UCSD-AML1 (cell line): ENCODE data around the gene RAP1GDS1.
"Not testable (repeated sequence)": the region's sequence is repeated elsewhere in the genome, so short reads cannot be mapped to it uniquely, and the experiment has no call there.

Source experiments
- DNase-seq: peaks from one replicate; lab custom pipeline; 2025; ENCODE audit not compliant: unreplicated experiment; lab: John Stamatoyannopoulos, UW

RAP1GDS1 gene

GRCh38 chr4:98423009-98423408 is 161.8 kb downstream of the RAP1GDS1 start:
- DNase-seq, result no peak

DNA sequence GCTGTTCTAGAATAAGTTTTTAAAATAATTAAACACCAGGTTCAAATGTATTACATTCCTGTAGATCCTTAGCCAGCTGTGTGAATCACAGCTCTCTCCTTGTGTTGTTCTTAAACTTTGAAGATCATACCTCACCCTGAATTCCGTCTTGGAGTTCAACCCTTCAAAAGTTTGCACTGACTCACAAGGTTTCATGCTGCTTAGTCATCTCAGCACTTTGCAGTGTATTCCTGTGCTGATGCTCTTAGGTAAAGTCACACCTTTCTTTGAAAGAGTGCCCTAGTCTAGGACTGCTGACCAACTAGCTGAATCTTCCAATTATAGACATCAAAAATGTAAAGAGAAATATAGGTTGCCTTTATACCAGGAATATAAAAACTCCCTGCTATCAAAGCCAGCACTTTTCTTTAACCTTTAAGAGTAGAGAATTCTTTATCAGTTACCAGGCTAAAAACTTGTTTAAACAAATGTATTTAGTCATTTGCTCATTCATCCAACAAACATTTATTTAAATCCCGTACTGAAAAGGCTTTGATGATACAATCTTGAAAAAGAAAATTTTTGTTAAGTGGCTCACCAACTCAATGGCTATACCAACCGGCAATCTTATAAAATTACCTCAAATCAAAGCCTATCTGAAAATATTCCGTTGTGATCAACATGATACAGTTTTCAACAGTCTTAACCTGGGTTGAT is 169.7 kb downstream of the RAP1GDS1 start:
- no peak for DNase-seq

DNA sequence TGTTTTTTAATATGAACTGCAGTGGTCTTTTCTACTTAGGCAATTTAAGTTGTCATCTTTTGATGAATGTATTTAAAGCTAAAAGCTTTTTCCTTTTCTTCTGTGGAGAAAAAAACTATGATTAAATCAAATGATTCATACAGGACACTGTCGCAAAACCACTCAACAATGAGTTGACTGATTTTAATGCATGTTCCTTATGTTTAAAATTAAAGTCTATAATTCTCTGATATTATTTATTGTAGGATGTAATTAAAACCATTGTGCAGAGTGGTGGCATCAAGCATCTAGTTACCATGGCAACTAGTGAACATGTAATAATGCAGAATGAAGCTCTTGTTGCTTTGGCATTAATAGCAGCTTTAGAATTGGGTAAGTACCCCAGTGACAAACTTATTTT is 172.5 kb downstream of the RAP1GDS1 start:
- DNase-seq, result no peak

- DNase-seq, result no peak
Observed at GRCh38 chr4:98434816-98435215, 173.6 kb downstream of the RAP1GDS1 start.

- no peak for DNase-seq
Observed at GRCh38 chr4:98444371-98444770, 183.2 kb downstream of the RAP1GDS1 start.

GRCh38 chr4:98446499-98447375 is 185.6 kb downstream of the RAP1GDS1 start:
- DNase-seq, result peak; percentile 7

DNA sequence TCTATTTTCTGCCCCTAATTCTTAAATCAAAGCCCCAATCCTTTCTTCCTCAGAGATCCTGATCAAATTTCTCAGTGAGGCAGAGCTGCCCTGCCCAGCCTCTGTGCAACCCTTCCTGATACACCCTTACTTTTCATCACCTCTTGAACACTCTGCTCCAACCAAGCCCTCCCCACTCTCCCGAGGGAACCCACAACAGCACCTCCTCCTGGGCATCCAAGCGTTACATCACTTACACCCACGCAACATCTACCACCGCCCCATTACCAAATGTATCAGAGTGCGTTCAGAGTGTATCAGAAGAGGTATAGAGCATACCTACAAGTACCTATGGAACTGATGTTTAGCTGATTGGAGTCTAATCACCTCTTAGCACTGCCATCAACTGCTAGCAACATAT is 186.5 kb downstream of the RAP1GDS1 start:
- peak; percentile 7 for DNase-seq

- peak; percentile 61 for DNase-seq
Observed at GRCh38 chr4:98448908-98449307, 187.7 kb downstream of the RAP1GDS1 start.

- DNase-seq, result no peak
Observed at GRCh38 chr4:98452091-98452490, 190.9 kb downstream of the RAP1GDS1 start.

DNA sequence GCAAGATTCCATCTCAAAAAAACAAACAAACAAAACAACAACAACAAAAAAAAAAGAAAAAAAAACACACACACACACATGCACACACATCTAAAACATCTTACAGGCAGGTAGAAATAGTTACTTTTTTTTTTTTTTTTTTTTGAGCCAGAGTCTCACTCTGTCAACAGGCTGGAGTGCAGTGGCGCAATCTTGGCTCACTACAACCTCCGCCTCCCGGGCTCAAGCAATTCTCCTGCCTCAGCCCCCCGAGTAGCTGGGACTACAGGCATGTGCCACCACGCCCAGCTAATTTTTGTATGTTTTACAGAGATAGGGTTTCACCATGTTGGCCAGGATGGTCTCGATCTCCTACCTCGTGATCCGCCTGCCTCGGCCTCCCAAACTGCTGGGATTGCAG is 196.2 kb downstream of the RAP1GDS1 start:
- not testable (repeated sequence) for DNase-seq

GRCh38 chr4:98461121-98461865 is 200.1 kb downstream of the RAP1GDS1 start:
- not testable (repeated sequence) for DNase-seq

GRCh38 chr4:98462487-98462886 is 201.3 kb downstream of the RAP1GDS1 start:
- no peak for DNase-seq

DNA sequence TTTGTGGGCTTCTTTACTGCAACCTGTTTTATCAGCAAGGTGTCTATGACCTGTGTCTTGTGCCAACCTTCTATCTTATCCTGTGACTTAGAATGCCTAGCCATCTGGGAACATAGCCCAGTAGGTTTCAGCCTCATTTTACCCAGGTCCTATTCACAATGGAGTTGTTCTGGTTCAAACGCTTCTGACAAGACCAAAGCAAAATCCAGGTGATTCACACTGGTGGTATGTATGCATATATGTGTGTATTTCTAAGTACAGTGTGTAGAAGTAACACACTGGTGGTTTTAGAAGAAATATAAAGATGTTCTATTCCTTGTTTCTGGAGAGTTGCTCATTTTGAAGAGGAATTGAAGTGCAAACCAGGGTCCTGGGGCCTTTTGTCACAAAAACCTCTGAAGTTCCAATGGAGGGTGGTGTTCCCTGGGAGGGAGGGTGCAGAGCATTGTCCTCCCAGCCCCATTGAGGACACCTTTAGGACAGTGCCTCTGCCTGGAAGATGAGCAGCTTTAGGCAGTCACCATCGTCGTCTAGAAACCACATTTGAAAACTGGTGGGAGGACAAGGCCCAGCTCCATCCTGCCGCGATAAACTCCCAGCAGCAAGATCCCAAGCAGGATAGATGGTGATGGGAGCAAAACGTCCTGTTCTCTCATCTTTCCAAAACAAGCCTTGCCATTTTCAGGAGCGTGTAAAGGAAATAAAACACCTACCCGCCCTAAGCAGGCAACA is 205.8 kb downstream of the RAP1GDS1 start:
- no peak for DNase-seq

- peak; percentile 65 for DNase-seq
Observed at GRCh38 chr4:98467627-98468072, 206.5 kb downstream of the RAP1GDS1 start.

- peak; percentile 37 for DNase-seq
Observed at GRCh38 chr4:98468709-98469108, 207.5 kb downstream of the RAP1GDS1 start.

DNA sequence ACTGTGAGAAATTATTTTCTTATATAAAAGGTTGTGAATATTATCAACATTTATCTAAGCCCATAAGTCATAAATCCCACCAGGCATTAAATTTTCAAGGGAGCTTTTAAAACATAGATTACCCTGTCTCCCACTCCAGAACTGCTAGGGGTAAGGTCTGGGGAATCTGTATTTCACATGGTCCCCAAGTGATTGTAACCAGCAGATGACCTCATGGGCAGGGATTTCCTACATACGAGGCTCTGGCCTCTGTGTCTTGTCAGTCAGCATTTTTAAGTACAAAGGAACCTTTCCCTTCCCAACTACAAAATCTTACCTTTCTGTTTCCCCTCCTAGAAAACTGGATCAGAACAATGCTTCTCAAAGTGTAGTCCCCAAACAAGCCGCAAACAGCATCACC is 208.6 kb downstream of the RAP1GDS1 start:
- DNase-seq, result no peak

GRCh38 chr4:98470366-98470765 is 209.2 kb downstream of the RAP1GDS1 start:
- DNase-seq, result no peak

DNA sequence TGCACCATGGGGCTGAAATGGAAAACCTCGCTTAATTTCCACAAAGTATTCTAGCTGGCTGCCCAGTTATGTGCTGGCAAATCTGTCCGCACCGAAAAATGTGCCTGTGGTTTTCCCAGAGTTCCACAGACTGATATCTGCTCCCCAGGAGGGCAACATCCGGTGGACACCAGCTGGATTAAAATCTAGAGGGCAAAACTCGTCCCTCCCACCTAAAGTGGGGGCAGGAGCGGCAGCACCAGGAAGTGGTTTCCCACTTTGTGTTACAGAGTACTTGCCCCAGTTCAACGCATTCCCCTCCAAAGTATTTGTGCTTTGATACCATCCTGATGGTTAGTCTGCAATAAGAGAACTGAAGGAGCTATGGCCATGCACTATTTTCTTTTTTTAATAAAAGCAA is 209.6 kb downstream of the RAP1GDS1 start:
- DNase-seq, result peak; percentile 19

- DNase-seq, result no peak
Observed at GRCh38 chr4:98473046-98473445, 211.9 kb downstream of the RAP1GDS1 start.

DNA sequence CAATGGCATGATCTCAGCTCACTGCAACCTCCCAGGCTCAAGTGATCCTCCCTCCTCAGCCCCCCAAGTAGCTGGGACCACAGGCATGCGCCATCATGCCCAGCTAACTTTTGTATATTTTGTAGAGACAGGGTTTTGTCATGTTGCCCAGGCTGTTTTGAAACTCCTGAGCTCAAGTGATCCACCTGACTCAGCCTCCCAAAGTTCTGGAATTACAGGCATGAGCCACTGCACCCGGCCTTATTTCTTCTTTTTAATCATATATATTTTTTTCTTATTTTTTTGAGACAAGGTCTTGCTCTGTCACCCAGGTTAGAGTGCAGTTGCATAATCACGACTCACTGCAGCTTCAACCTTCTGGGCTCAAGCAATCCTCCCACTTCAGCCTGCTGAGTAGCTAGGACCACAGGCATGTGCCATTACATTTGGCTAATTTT is 213.2 kb downstream of the RAP1GDS1 start:
- no peak for DNase-seq

GRCh38 chr4:98476891-98477290 is 215.7 kb downstream of the RAP1GDS1 start:
- DNase-seq, result no peak
